WERI-Rb-1 (cell line): Measurements from ENCODE around the gene DNAAF5.

Experiments
- DNase-seq: peaks from one replicate; pipeline ENCODE4 v3.0.0-alpha.2; 2020
- H3K27ac ChIP-seq: fragments of 250-450 bp; sonication (Bioruptor Pico); 2 replicates; pipeline ENCODE4 v1.5.1; 2020; ENCODE audit warnings: mild to moderate bottlenecking, moderate library complexity
- H3K27me3 ChIP-seq: fragments of 250-450 bp; sonication (Bioruptor Pico); 2 replicates; pipeline ENCODE4 v1.5.1; 2021; ENCODE audit warnings: mild to moderate bottlenecking, low read depth, moderate library complexity; ENCODE audit not compliant: insufficient read depth, severe bottlenecking
- H3K36me3 ChIP-seq: fragments of 250-450 bp; sonication (Bioruptor Pico); 2 replicates; pipeline ENCODE4 v1.5.1; 2020; ENCODE audit warnings: mild to moderate bottlenecking, moderate library complexity
- H3K4me3 ChIP-seq: 2 replicates; pipeline ENCODE4 v1.5.1; 2011; ENCODE audit warnings: low read depth, mild to moderate bottlenecking, control low read depth, low read length
- H3K9me3 ChIP-seq: fragments of 250-450 bp; sonication (Bioruptor Pico); 2 replicates; pipeline ENCODE4 v1.5.1; 2021; ENCODE audit warnings: mild to moderate bottlenecking, moderate library complexity; ENCODE audit not compliant: severe bottlenecking
- CTCF ChIP-seq: IDR thresholded peaks from 2 replicates; pipeline ENCODE4 v1.5.1; 2011; ENCODE audit warnings: low read depth, mild to moderate bottlenecking, control low read depth, inconsistent platforms, low read length

The DNAAF5 gene

DNA sequence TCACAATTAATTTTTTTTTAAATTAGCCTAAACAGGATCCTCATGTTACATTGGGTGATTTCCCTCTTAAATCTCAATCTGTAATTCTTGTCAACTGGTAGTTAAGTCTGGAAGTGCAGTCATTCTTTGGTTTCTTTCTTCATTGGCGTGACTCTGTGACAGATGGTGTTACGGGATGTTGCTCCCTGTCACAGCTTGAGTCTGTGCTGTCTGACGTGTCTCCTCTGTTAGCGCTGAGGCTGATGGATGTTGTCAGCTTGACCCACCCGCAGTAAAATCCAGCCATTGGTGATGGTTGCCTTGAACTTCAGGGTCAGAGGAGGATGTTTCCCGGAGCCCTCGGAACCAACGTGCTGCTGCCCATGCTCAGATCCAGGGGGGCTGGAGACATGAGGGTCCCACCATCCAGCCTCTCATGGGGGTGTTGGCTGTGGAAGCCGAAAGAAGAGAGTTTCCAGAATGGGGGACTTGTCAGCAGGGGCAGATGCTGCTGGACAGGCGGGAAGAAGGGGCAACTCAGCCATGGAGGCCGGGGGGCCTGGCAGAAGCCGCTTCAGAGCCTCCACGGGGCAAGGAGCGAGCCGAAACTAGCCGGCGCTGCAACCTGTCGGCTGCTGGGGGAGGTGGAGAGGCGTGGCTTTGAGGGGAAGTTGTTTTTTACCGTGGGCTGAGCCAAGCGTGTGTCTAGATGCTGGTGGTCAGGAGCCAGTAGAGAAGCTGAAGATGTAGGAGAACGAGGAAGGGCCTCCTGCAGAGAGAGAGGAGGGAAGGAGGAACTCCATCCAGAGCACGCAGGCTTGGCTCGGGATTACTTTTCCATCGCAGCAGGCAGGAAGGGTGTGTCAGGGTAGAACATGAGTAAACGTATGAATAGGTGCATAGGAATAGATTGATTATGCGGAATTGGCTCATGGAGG, 109.2 kb downstream of the DNAAF5 start:
- H3K27ac ChIP-seq, result peak overlapping the region; percentile 94
- no peaks in the 10 kb centered on the region for H3K9me3 ChIP-seq
- no peaks in the 10 kb centered on the region for H3K27me3 ChIP-seq
- no peak for TF ChIP-seq CTCF
- peak; percentile 84 for DNase-seq
- H3K4me3 ChIP-seq, result peak overlapping the region; percentile 25
- H3K36me3 ChIP-seq, result peaks cover 55% of the 10 kb centered on the region
